HEK293 (cell line): ENCODE results near the gene HEATR3.

Source experiments
- BCL11A ChIP-seq: fragments of 450-650 bp; formaldehyde crosslinking; IDR thresholded peaks from 2 replicates; pipeline ENCODE4 v1.5.1; 2016; ENCODE audit warnings: low read depth, missing biosample characterization, missing genetic modification characterization
- BCL11B ChIP-seq: fragments of 450-650 bp; formaldehyde crosslinking; IDR thresholded peaks from 2 replicates; pipeline ENCODE4 v1.5.1; 2016; ENCODE audit warnings: low read depth, missing biosample characterization, missing genetic modification characterization
- CTCF ChIP-seq: fragments of 450-650 bp; formaldehyde crosslinking; IDR thresholded peaks from 2 replicates; pipeline ENCODE4 v1.5.1; 2016; ENCODE audit warnings: missing biosample characterization, missing genetic modification characterization
- GLIS2 ChIP-seq: fragments of 450-650 bp; formaldehyde crosslinking; IDR thresholded peaks from 2 replicates; pipeline ENCODE4 v1.5.1; 2016; ENCODE audit warnings: missing biosample characterization, missing genetic modification characterization
- KLF1 ChIP-seq: fragments of 450-650 bp; formaldehyde crosslinking; IDR thresholded peaks from 2 replicates; pipeline ENCODE4 v1.5.1; 2016; ENCODE audit warnings: missing biosample characterization, missing genetic modification characterization
- KLF17 ChIP-seq: fragments of 450-650 bp; formaldehyde crosslinking; IDR thresholded peaks from 2 replicates; pipeline ENCODE4 v1.5.1; 2016; ENCODE audit warnings: missing biosample characterization, missing genetic modification characterization
- PATZ1 ChIP-seq: fragments of 450-650 bp; formaldehyde crosslinking; IDR thresholded peaks from 2 replicates; pipeline ENCODE4 v1.5.1; 2016; ENCODE audit warnings: missing biosample characterization, missing genetic modification characterization
- RBAK ChIP-seq: fragments of 450-650 bp; formaldehyde crosslinking; IDR thresholded peaks from 2 replicates; pipeline ENCODE4 v1.5.1; 2016; ENCODE audit warnings: missing biosample characterization, missing genetic modification characterization
- REPIN1 ChIP-seq: fragments of 450-650 bp; formaldehyde crosslinking; IDR thresholded peaks from 2 replicates; pipeline ENCODE4 v1.5.1; 2017; ENCODE audit warnings: missing biosample characterization, missing genetic modification characterization, low read depth
- SETDB1 ChIP-seq: IDR thresholded peaks from one replicate; pipeline ENCODE4 v1.6.1; 2017; ENCODE audit warnings: mild to moderate bottlenecking, low read length, moderate library complexity, mixed read lengths; ENCODE audit not compliant: insufficient read length
- SP7 ChIP-seq: fragments of 450-650 bp; formaldehyde crosslinking; IDR thresholded peaks from 2 replicates; pipeline ENCODE4 v1.5.1; 2016; ENCODE audit warnings: missing biosample characterization, missing genetic modification characterization
- TCF7L2 ChIP-seq: IDR thresholded peaks from 2 replicates; pipeline ENCODE4 v1.6.1; 2011; ENCODE audit warnings: low read depth, mild to moderate bottlenecking, inconsistent platforms, low read length, moderate library complexity, borderline replicate concordance
- ZBTB21 ChIP-seq: fragments of 450-650 bp; formaldehyde crosslinking; IDR thresholded peaks from 2 replicates; pipeline ENCODE4 v1.5.1; 2017; ENCODE audit warnings: missing biosample characterization, missing genetic modification characterization
- ZBTB48 ChIP-seq: fragments of 450-650 bp; formaldehyde crosslinking; IDR thresholded peaks from 2 replicates; pipeline ENCODE4 v1.5.1; 2016; ENCODE audit warnings: missing biosample characterization, missing genetic modification characterization
- ZBTB7A ChIP-seq: fragments of 450-650 bp; formaldehyde crosslinking; IDR thresholded peaks from 2 replicates; pipeline ENCODE4 v1.5.1; 2016; ENCODE audit warnings: low read depth, missing biosample characterization, missing genetic modification characterization
- ZEB2 ChIP-seq: fragments of 450-650 bp; formaldehyde crosslinking; IDR thresholded peaks from 2 replicates; pipeline ENCODE4 v1.5.1; 2016; ENCODE audit warnings: missing biosample characterization, missing genetic modification characterization
- ZFP3 ChIP-seq: fragments of 450-650 bp; formaldehyde crosslinking; IDR thresholded peaks from 2 replicates; pipeline ENCODE4 v1.5.1; 2016; ENCODE audit warnings: low read depth, missing biosample characterization, missing genetic modification characterization
- ZNF138 ChIP-seq: fragments of 450-650 bp; formaldehyde crosslinking; IDR thresholded peaks from 2 replicates; pipeline ENCODE4 v1.5.1; 2016; ENCODE audit warnings: missing biosample characterization, missing genetic modification characterization, borderline replicate concordance
- ZNF148 ChIP-seq: fragments of 450-650 bp; formaldehyde crosslinking; IDR thresholded peaks from 2 replicates; pipeline ENCODE4 v1.5.0; 2017; ENCODE audit warnings: missing biosample characterization, missing genetic modification characterization, borderline replicate concordance
- ZNF16 ChIP-seq: fragments of 450-650 bp; formaldehyde crosslinking; IDR thresholded peaks from 2 replicates; pipeline ENCODE4 v1.5.1; 2016; ENCODE audit warnings: low read depth, missing biosample characterization, missing genetic modification characterization
- ZNF18 ChIP-seq: fragments of 450-650 bp; formaldehyde crosslinking; IDR thresholded peaks from 2 replicates; pipeline ENCODE4 v1.5.1; 2016; ENCODE audit warnings: missing biosample characterization, missing genetic modification characterization
- ZNF292 ChIP-seq: fragments of 450-650 bp; formaldehyde crosslinking; IDR thresholded peaks from 2 replicates; pipeline ENCODE4 v1.5.1; 2016; ENCODE audit warnings: low read depth, missing biosample characterization, missing genetic modification characterization, borderline replicate concordance
- ZNF341 ChIP-seq: fragments of 450-650 bp; formaldehyde crosslinking; IDR thresholded peaks from 2 replicates; pipeline ENCODE4; 2016; ENCODE audit warnings: low read depth, missing biosample characterization, missing genetic modification characterization
- ZNF558 ChIP-seq: fragments of 450-650 bp; formaldehyde crosslinking; IDR thresholded peaks from 2 replicates; pipeline ENCODE4 v1.5.1; 2016; ENCODE audit warnings: missing biosample characterization, missing genetic modification characterization
- ZNF560 ChIP-seq: fragments of 450-650 bp; formaldehyde crosslinking; IDR thresholded peaks from 2 replicates; pipeline ENCODE4 v1.5.1; 2017; ENCODE audit warnings: missing biosample characterization, missing genetic modification characterization, borderline replicate concordance
- ZNF580 ChIP-seq: fragments of 450-650 bp; formaldehyde crosslinking; IDR thresholded peaks from 2 replicates; pipeline ENCODE4 v1.5.1; 2016; ENCODE audit warnings: missing biosample characterization, missing genetic modification characterization
- ZNF768 ChIP-seq: fragments of 450-650 bp; formaldehyde crosslinking; IDR thresholded peaks from 2 replicates; pipeline ENCODE4 v1.5.1; 2018; ENCODE audit warnings: missing biosample characterization, mild to moderate bottlenecking, missing genetic modification characterization
- ZSCAN30 ChIP-seq: fragments of 450-650 bp; IDR thresholded peaks from 2 replicates; pipeline ENCODE4 v1.5.1; 2018; ENCODE audit warnings: missing biosample characterization, mild to moderate bottlenecking, missing genetic modification characterization, moderate library complexity
- ZSCAN4 ChIP-seq: fragments of 450-650 bp; formaldehyde crosslinking; IDR thresholded peaks from 2 replicates; pipeline ENCODE4 v1.5.1; 2017; ENCODE audit warnings: missing biosample characterization, missing genetic modification characterization

Gene HEATR3

GRCh38 chr16:50024684-50025536, 40.9 kb upstream of the HEATR3 start, which contains the start of gene CNEP1R1 (continued):
- TF ChIP-seq RBAK, result no peak
- no peak for TF ChIP-seq ZNF292 (tag by site-specific recombination)
- peak; percentile 31; the same call in 1 of the 2 replicates for TF ChIP-seq ZNF18
- peak; percentile 88 for TF ChIP-seq BCL11B (tag by site-specific recombination)
- peak; percentile 53; the same call in 1 of the 2 replicates for TF ChIP-seq ZBTB48 (tag by site-specific recombination)
- TF ChIP-seq KLF17 (tag by site-specific recombination), result 0 out of 2 replicates have a peak, but pooled peaks have one; percentile 51
- no peak for TF ChIP-seq ZNF138
- no peak for TF ChIP-seq ZSCAN4 (tag by site-specific recombination)
- peak; percentile 98 for TF ChIP-seq PATZ1
- TF ChIP-seq BCL11A, result no peak
- peak; percentile 82 for TF ChIP-seq KLF1 (tag by site-specific recombination)
- TF ChIP-seq GLIS2 (tag by site-specific recombination), result peak; percentile 59
- no peak for TF ChIP-seq TCF7L2
- peak; percentile 100 for TF ChIP-seq CTCF (tag by site-specific recombination)
- TF ChIP-seq ZNF558 (tag by site-specific recombination), result no peak
- TF ChIP-seq SETDB1, result no peak
- TF ChIP-seq SP7 (tag by site-specific recombination), result peak; percentile 64; the same call in 1 of the 2 replicates
- TF ChIP-seq ZFP3 (tag by site-specific recombination), result no peak
- TF ChIP-seq ZNF16 (tag by site-specific recombination), result no peak
- TF ChIP-seq REPIN1, result 0 out of 2 replicates have a peak, but pooled peaks have one; percentile 10
- peak; percentile 86 for TF ChIP-seq ZNF341 (tag by site-specific recombination)
- TF ChIP-seq ZNF580 (tag by site-specific recombination), result peak; percentile 48; the same call in 1 of the 2 replicates
- TF ChIP-seq ZSCAN30 (tag by site-specific recombination), result peak; percentile 17; the same call in 1 of the 2 replicates
- TF ChIP-seq ZNF148 (tag by site-specific recombination), result no peak
- TF ChIP-seq ZBTB7A, result no peak
- peak; percentile 78 for TF ChIP-seq ZEB2 (tag by site-specific recombination)
- TF ChIP-seq ZBTB21, result no peak
- TF ChIP-seq ZNF560, result no peak
- TF ChIP-seq ZNF768 (tag by site-specific recombination), result no peak
